IMR-90 (cell line): ENCODE measurements around the gene TUBGCP2. TPM values are rescaled to one million over a fixed set of nuclear protein-coding genes. Genes with fewer than 3 reads are reported as not detected.

Experiments
- ATAC-seq: fragments of 200-7000 bp; cut with Tn5 transposase; 2 replicates; pipeline ENCODE4 v1.9.1; 2020; ENCODE audit warnings: low read depth, mild to moderate bottlenecking, moderate library complexity
- BruUV-seq: library from RNA; stranded (reverse); fragments of 400-500 nt; replicated peaks from 2 replicates; lab custom pipeline; 2021; lab: Mats Ljungman, UMichigan
- CTCF ChIA-PET: fragments of 300-600 bp; formaldehyde crosslinking; extraction: SDS; loops from one replicate; lab custom pipeline; 2021; ENCODE audit warnings: antibody characterized with exemption; lab: Yijun Ruan, JAX
- POLR2A ChIA-PET: fragments of 300-600 bp; sonication (Branson Sonifier 250); formaldehyde crosslinking; loops from one replicate; lab custom pipeline; 2022; ENCODE audit warnings: antibody characterized with exemption; ENCODE audit not compliant: unreplicated experiment; lab: Charles Lee
- DNase-seq: peaks from one replicate; pipeline ENCODE4 v3.0.0; 2013
- H2AFZ ChIP-seq: replicated peaks from 2 replicates; pipeline ENCODE3; 2013; ENCODE audit warnings: low read length, mild to moderate bottlenecking; ENCODE audit not compliant: poor library complexity
- H2AK5ac ChIP-seq: 2 replicates; pipeline ENCODE4 v1.6.1; 2013; ENCODE audit warnings: low read depth, low read length, inconsistent platforms
- H2AK9ac ChIP-seq: replicated peaks from 2 replicates; pipeline ENCODE3; 2013; ENCODE audit warnings: mild to moderate bottlenecking, low read depth, low read length, moderate library complexity; ENCODE audit not compliant: poor library complexity
- H2BK120ac ChIP-seq: 2 replicates; pipeline ENCODE4 v1.6.1; 2013; ENCODE audit warnings: low read depth, low read length, inconsistent platforms
- H2BK15ac ChIP-seq: 3 replicates; pipeline ENCODE4 v1.6.1; 2013; ENCODE audit warnings: low read depth, low read length, inconsistent platforms
- H2BK20ac ChIP-seq: 2 replicates; pipeline ENCODE4 v1.6.1; 2013; ENCODE audit warnings: low read depth, mild to moderate bottlenecking, inconsistent platforms, low read length, moderate library complexity
- H2BK5ac ChIP-seq: 2 replicates; pipeline ENCODE4 v1.6.1; 2013; ENCODE audit warnings: mild to moderate bottlenecking, low read depth, low read length, inconsistent platforms; ENCODE audit not compliant: poor library complexity, severe bottlenecking
- H3K14ac ChIP-seq: replicated peaks from 2 replicates; pipeline ENCODE4 v1.6.1; 2013; ENCODE audit warnings: low read depth, low read length, inconsistent platforms
- H3K18ac ChIP-seq: 2 replicates; pipeline ENCODE4 v1.6.1; 2013; ENCODE audit warnings: low read depth, low read length, control low read depth
- H3K23ac ChIP-seq: 2 replicates; pipeline ENCODE4 v1.6.1; 2013; ENCODE audit warnings: low read depth, low read length, inconsistent platforms
- H3K27ac ChIP-seq: 2 replicates; pipeline ENCODE4 v1.5.1; 2013; ENCODE audit warnings: mild to moderate bottlenecking, control low read depth, low read length; ENCODE audit not compliant: insufficient read depth
- H3K27me3 ChIP-seq: 2 replicates; pipeline ENCODE4 v1.6.1; 2013; ENCODE audit warnings: low read length; ENCODE audit not compliant: control insufficient read depth, insufficient read depth
- H3K36me3 ChIP-seq: 2 replicates; pipeline ENCODE4 v1.6.1; 2013; ENCODE audit warnings: low read length, mixed read lengths; ENCODE audit not compliant: control insufficient read depth, insufficient read depth
- H3K4ac ChIP-seq: 2 replicates; pipeline ENCODE4 v1.6.1; 2013; ENCODE audit warnings: low read depth, low read length, inconsistent platforms
- H3K4me1 ChIP-seq: 2 replicates; pipeline ENCODE4 v1.6.1; 2013; ENCODE audit warnings: low read length, mixed read lengths; ENCODE audit not compliant: control insufficient read depth, insufficient read depth
- H3K4me2 ChIP-seq: 2 replicates; pipeline ENCODE4 v1.6.1; 2013; ENCODE audit warnings: low read depth, mild to moderate bottlenecking, control low read depth, low read length, moderate library complexity
- H3K4me3 ChIP-seq: 2 replicates; pipeline ENCODE4 v1.5.1; 2013; ENCODE audit warnings: low read depth, mild to moderate bottlenecking, control low read depth, low read length, moderate library complexity; ENCODE audit not compliant: insufficient read depth
- H3K56ac ChIP-seq: 2 replicates; pipeline ENCODE4 v1.6.1; 2013; ENCODE audit warnings: low read length, inconsistent platforms; ENCODE audit not compliant: insufficient read depth; ENCODE audit errors: extremely low read depth
- H3K79me1 ChIP-seq, 2 experiments: 2 replicates each; pipeline ENCODE4 v1.6.1; 2013; ENCODE audit warnings: low read length in 2 of 2, inconsistent platforms in 1 of 2, low read depth in 1 of 2
- H3K9ac ChIP-seq: 2 replicates; pipeline ENCODE4 v1.6.1; 2013; ENCODE audit warnings: low read depth, low read length, control low read depth
- H3K9me1 ChIP-seq: 2 replicates; pipeline ENCODE4 v1.6.1; 2013; ENCODE audit warnings: low read length, inconsistent platforms; ENCODE audit not compliant: insufficient read depth
- H3K9me3 ChIP-seq: 2 replicates; pipeline ENCODE4 v1.6.1; 2013; ENCODE audit warnings: low read length; ENCODE audit not compliant: control insufficient read depth, insufficient read depth
- H4K20me1 ChIP-seq: 2 replicates; pipeline ENCODE4 v1.6.1; 2013; ENCODE audit warnings: low read length, inconsistent platforms; ENCODE audit not compliant: insufficient read depth
- H4K5ac ChIP-seq: 2 replicates; pipeline ENCODE4 v1.6.1; 2013; ENCODE audit warnings: mild to moderate bottlenecking, low read depth, low read length, control low read depth
- H4K8ac ChIP-seq, 2 experiments: 2 replicates each; pipeline ENCODE4 v1.6.1; 2013; ENCODE audit warnings: low read depth in 2 of 2, low read length in 2 of 2, control low read depth in 1 of 2, inconsistent platforms in 1 of 2
- H4K91ac ChIP-seq: 2 replicates; pipeline ENCODE4 v1.6.1; 2013; ENCODE audit warnings: low read depth, low read length, inconsistent platforms; ENCODE audit not compliant: insufficient read depth
- BHLHE40 ChIP-seq: fragments of 150-350 bp; IDR thresholded peaks from 2 replicates; pipeline ENCODE4 v1.6.1; 2016; ENCODE audit warnings: mild to moderate bottlenecking, low read depth, low read length
- CEBPB ChIP-seq: IDR thresholded peaks from 2 replicates; pipeline ENCODE4 v1.6.1; 2012; ENCODE audit warnings: low read depth, low read length, improper control_type of control experiment
- CHD1 ChIP-seq: IDR thresholded peaks from 2 replicates; pipeline ENCODE4 v1.6.1; 2012; ENCODE audit warnings: low read depth, low read length, improper control_type of control experiment
- MAFK ChIP-seq: IDR thresholded peaks from 2 replicates; pipeline ENCODE4 v1.6.1; 2012; ENCODE audit warnings: low read depth, low read length, improper control_type of control experiment
- MAZ ChIP-seq: IDR thresholded peaks from 2 replicates; pipeline ENCODE4 v1.6.1; 2012; ENCODE audit warnings: low read depth, mild to moderate bottlenecking, low read length, improper control_type of control experiment, moderate library complexity, borderline replicate concordance
- MXI1 ChIP-seq: IDR thresholded peaks from 2 replicates; pipeline ENCODE4 v1.6.1; 2012; ENCODE audit warnings: low read depth, mild to moderate bottlenecking, low read length, moderate library complexity, borderline replicate concordance
- NFE2L2 ChIP-seq: fragments of 150-350 bp; IDR thresholded peaks from 2 replicates; pipeline ENCODE4 v1.6.1; 2016; ENCODE audit warnings: low read depth, mild to moderate bottlenecking, low read length
- POLR2A ChIP-seq: IDR thresholded peaks from 2 replicates; pipeline ENCODE4 v1.6.1; 2012; ENCODE audit warnings: mild to moderate bottlenecking, low read depth, low read length
- RAD21 ChIP-seq: IDR thresholded peaks from 2 replicates; pipeline ENCODE4 v1.6.1; 2012; ENCODE audit warnings: low read length, improper control_type of control experiment
- RFX5 ChIP-seq: IDR thresholded peaks from 2 replicates; pipeline ENCODE4 v1.8.0; 2012; ENCODE audit warnings: low read depth, mild to moderate bottlenecking, low read length, moderate library complexity
- SMC3 ChIP-seq: fragments of 150-350 bp; IDR thresholded peaks from 2 replicates; pipeline ENCODE4 v1.6.1; 2016; ENCODE audit warnings: low read depth, mild to moderate bottlenecking, antibody characterized with exemption, low read length, moderate library complexity
- WGBS, 2 experiments: methylation state at CpG; one replicate each; pipeline versions ENCODE4 v1.1.5 to v1.1.7; 2013; ENCODE audit warnings: missing lambda C conversion rate in 2 of 2; ENCODE audit not compliant: insufficient read length in 1 of 2; ENCODE audit errors: extremely low coverage in 2 of 2; 5-methylcytosine and 5-hydroxymethylcytosine counted together
- dilution Hi-C: fragments of 300-500 bp; cut with HindIII; formaldehyde crosslinking; loops from one replicate; pipeline ENCODE4 v1.14.3; 2018; ENCODE audit warnings: low sequenced_read_pairs; ENCODE audit not compliant: unreplicated experiment
- in situ Hi-C: fragments of 300-500 bp; cut with MboI; formaldehyde crosslinking; loops from 3 replicates; pipeline ENCODE4 v1.14.3; 2019; ENCODE audit warnings: low sequenced_read_pairs, inconsistent platforms, mixed read lengths
- intact Hi-C: fragments of 100-400 bp; cut with micrococcal nuclease; formaldehyde crosslinking; loops from 2 replicates; pipeline ENCODE4 v1.10.0; 2022
- polyA plus RNA-seq, 3 experiments: library from polyadenylated mRNA; depleted of rRNA; stranded (reverse); fragments of >200 nt; gene quantifications; 2 replicates each; pipeline ENCODE4 v1.2.3, GENCODE V29; 2012; ENCODE audit warnings: low replicate concordance in 1 of 3
- total RNA-seq: library from RNA; depleted of rRNA; stranded (reverse); fragments of >200 nt; gene quantifications from 2 replicates; pipeline ENCODE4 v1.2.3, GENCODE V29; 2012
- TF ChIP-seq, protein P1 (sequence below): fragments of 150-350 bp; IDR thresholded peaks from 2 replicates; pipeline ENCODE4 v1.6.1; 2016; ENCODE audit warnings: low read depth, mild to moderate bottlenecking, low read length, moderate library complexity, borderline replicate concordance
- TF ChIP-seq, protein P2 (sequence below): fragments of 150-350 bp; IDR thresholded peaks from 2 replicates; pipeline ENCODE4 v1.6.1; 2017; ENCODE audit warnings: mild to moderate bottlenecking, antibody characterized with exemption, low read length, low read depth
- TF ChIP-seq, protein P3 (sequence below): conservative IDR thresholded peaks from 2 replicates; pipeline ENCODE4 v1.5.1; 2012; ENCODE audit warnings: mild to moderate bottlenecking, low read depth, low read length, improper control_type of control experiment

TUBGCP2 gene
- total and polyA plus RNA-seq, 2 of the 4 experiments (the other 2 are of a cell fraction) = 48.1 to 72.6 TPM

DNA sequence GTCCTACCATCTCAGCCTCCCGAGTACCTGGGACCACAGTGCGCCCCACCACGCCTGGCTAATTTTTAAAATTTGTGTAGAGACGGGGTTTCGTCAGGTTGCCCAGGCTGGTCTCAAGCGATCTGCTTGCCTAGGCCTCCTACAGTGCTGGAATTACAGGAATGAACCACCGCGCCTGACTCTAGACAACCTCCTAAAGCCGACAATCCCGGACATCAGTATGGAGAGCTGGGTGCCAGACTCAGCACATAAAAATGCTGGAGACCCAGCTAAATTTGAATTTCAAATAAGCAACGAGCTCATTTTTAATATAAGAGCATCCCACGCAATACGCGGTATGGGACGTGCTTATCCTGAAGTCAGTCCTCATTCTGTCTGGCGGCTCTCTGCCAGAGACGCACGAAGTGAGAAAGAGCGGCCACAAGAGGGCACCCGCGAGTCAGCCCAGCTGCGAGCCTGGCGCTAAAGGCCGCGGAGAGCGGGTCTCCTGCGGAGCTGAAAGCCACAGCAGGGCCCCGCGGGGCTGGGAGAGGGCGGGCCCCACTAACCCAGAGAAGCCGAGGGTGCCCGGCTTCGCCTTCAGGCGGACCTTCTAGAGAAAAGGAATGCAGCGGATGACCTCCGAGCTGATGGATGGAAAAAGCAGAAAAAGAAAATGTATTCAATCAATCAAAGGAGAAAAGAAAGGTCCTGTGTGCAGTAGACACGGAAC is 21.0 kb upstream of the TUBGCP2 start:
- 3% methylated on average over 14 of the region's 37 CpGs; no CpG with 5 or more reads in 1 of the 2 experiments for WGBS, 2 experiments
- H3K4me1 ChIP-seq = peaks cover 18% of the 10 kb centered on the region
- peak overlapping the region; percentile 81 for H3K4me2 ChIP-seq
- H2BK120ac ChIP-seq = no peak overlapping the region
- ChIA-PET CTCF (interaction anchor here (0.6 to 1.6 kb wide), 10 partner anchors 8 to 163 kb away, joined by 3 to 4 read pairs (median 3); no protein-coding TSS in a partner anchor), POLR2A (no interaction called here)
- no peak overlapping the region for H3K14ac ChIP-seq
- no peak overlapping the region for H3K23ac ChIP-seq
- H4K20me1 ChIP-seq = 0 out of 2 replicates have a peak, but pooled peaks cover 3% of the 10 kb centered on the region
- H3K9me3 ChIP-seq = no peaks in the 10 kb centered on the region; the same call in 1 of the 2 replicates
- H3K79me1 ChIP-seq = no peaks in the 10 kb centered on the region
- H2BK5ac ChIP-seq = no peak overlapping the region
- 0 out of 2 replicates have a peak, but pooled peaks cover 6% of the 10 kb centered on the region for H3K9me1 ChIP-seq
- in situ Hi-C loops (loop anchor here (10.0 kb wide), 1 partner anchor 165 kb away; no protein-coding TSS in a partner anchor), dilution Hi-C loops (no loop called here), intact Hi-C loops (loop anchor here (1.0 to 10.0 kb wide), 3 partner anchors 45 to 195 kb away; partner anchors contain the start of genes CYP2E1, ECHS1 and PAOX)
- peak overlapping the region; percentile 80 for H2AFZ ChIP-seq
- peak overlapping the region; percentile 1 for H2AK9ac ChIP-seq
- no peak overlapping the region for H4K5ac ChIP-seq
- H4K91ac ChIP-seq = no peak overlapping the region
- peak overlapping the region; percentile 24; the same call in 1 of the 2 replicates for H3K9ac ChIP-seq
- H3K36me3 ChIP-seq = no peaks in the 10 kb centered on the region
- no peak overlapping the region; the same call in 1 of the 2 replicates for H3K56ac ChIP-seq
- no TSS peak for BruUV-seq
- no peak overlapping the region for H3K27ac ChIP-seq
- no peak overlapping the region for H3K18ac ChIP-seq
- peak overlapping the region; percentile 19; the same call in 1 of the 2 replicates for H3K4me3 ChIP-seq
- H4K8ac ChIP-seq = no peak overlapping the region
- H2BK20ac ChIP-seq = no peak overlapping the region
- peak; percentile 84 for DNase-seq
- no peak overlapping the region for H3K4ac ChIP-seq
- peaks cover 38% of the 10 kb centered on the region for H3K27me3 ChIP-seq
- no peak overlapping the region for H2AK5ac ChIP-seq
- H2BK15ac ChIP-seq = no peak overlapping the region
- ATAC-seq = peak; percentile 86
- TF ChIP-seq, protein P1, sequence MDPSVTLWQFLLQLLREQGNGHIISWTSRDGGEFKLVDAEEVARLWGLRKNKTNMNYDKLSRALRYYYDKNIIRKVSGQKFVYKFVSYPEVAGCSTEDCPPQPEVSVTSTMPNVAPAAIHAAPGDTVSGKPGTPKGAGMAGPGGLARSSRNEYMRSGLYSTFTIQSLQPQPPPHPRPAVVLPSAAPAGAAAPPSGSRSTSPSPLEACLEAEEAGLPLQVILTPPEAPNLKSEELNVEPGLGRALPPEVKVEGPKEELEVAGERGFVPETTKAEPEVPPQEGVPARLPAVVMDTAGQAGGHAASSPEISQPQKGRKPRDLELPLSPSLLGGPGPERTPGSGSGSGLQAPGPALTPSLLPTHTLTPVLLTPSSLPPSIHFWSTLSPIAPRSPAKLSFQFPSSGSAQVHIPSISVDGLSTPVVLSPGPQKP = no peak
- TF ChIP-seq MAZ (no peak; the same call in 1 of the 2 replicates), MAFK (no peak), NFE2L2 (no peak), SMC3 (peak; percentile 71), RFX5 (no peak), CHD1 (no peak; the same call in 1 of the 2 replicates), POLR2A (no peak), MXI1 (no peak), RAD21 (peak; percentile 81), CEBPB (no peak), BHLHE40 (0 out of 2 replicates have a peak, but pooled peaks have one; percentile 10)
- TF ChIP-seq, protein P2, sequence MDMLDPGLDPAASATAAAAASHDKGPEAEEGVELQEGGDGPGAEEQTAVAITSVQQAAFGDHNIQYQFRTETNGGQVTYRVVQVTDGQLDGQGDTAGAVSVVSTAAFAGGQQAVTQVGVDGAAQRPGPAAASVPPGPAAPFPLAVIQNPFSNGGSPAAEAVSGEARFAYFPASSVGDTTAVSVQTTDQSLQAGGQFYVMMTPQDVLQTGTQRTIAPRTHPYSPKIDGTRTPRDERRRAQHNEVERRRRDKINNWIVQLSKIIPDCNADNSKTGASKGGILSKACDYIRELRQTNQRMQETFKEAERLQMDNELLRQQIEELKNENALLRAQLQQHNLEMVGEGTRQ = no peak
- TF ChIP-seq, protein P3, sequence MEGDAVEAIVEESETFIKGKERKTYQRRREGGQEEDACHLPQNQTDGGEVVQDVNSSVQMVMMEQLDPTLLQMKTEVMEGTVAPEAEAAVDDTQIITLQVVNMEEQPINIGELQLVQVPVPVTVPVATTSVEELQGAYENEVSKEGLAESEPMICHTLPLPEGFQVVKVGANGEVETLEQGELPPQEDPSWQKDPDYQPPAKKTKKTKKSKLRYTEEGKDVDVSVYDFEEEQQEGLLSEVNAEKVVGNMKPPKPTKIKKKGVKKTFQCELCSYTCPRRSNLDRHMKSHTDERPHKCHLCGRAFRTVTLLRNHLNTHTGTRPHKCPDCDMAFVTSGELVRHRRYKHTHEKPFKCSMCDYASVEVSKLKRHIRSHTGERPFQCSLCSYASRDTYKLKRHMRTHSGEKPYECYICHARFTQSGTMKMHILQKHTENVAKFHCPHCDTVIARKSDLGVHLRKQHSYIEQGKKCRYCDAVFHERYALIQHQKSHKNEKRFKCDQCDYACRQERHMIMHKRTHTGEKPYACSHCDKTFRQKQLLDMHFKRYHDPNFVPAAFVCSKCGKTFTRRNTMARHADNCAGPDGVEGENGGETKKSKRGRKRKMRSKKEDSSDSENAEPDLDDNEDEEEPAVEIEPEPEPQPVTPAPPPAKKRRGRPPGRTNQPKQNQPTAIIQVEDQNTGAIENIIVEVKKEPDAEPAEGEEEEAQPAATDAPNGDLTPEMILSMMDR = peak; percentile 96
